GM18870 (cell line): ENCODE measurements around the gene CAMK2N2.

ENCODE experiments used
- ATAC-seq: cut with Tn5 transposase; IDR thresholded peaks from one replicate; pipeline ENCODE4 v1.9.1; 2021; ENCODE audit warnings: moderate library complexity; ENCODE audit not compliant: unreplicated experiment

CAMK2N2 gene

GRCh38 chr3:184227481-184227935 is 33.8 kb downstream of the CAMK2N2 start:
- no peak for ATAC-seq

GRCh38 chr3:184223946-184224345 is 37.4 kb downstream of the CAMK2N2 start:
- no peak for ATAC-seq

GRCh38 chr3:184222521-184222920 is 38.8 kb downstream of the CAMK2N2 start:
- no peak for ATAC-seq

- no peak for ATAC-seq
Observed at GRCh38 chr3:184218814-184219213, 42.5 kb downstream of the CAMK2N2 start.

- ATAC-seq = no peak
Observed at GRCh38 chr3:184211718-184212117, 49.6 kb downstream of the CAMK2N2 start.

- ATAC-seq = no peak
Observed at GRCh38 chr3:184211297-184211696, 50.1 kb downstream of the CAMK2N2 start.
